ENCODE measurements around the gene SPI1.

Gene SPI1

DNA sequence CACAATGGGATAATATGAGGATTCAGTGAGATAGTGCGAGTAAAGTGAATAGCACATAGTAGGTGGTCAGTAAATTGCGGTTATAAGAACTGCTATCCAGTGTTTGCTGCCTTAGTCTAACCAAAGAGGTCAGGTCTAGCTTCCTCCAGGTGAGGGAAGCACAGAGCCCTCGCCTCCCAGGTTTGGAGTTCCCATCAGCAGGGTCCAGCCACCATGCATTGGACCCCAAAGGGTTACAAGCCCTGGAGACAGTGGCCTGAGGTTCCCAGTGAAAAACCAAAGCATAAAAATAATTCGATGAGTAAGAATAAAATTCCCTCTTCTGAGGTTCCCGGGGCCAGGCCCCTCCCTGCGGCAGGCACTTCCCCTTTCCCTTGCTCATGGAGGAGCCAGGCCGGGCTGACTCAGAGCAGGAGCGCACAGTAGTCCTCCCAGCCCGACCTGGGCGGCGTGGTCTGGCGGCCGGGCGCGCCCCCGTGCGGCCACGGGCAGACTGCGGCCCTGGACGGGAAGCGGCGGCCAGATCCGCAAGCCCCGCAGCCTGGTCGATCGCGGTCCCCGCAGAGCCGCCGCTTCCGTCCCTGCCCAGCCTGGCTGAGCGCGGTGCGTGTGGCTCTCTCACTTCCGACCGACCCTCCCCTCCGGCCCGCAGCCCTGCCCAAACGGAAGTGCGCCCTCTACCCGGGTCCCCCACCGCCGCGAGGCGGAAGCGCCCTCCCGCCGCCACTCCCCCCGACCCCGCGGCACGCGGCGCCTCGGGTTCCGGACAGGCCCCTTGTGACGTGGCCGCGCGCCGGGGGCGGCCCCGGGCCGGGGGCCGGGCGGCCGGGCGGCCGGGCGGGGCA is 29.6 kb upstream of the SPI1 start, which contains the start of gene SLC39A13:
SLC39A13 (plus strand) TSS at position 845 of the 845 bp plus-strand sequence. CDS start 1,505 bp downstream, outside the sequence.
- H3K4me3 ChIP-seq (ENCODE audit: low read length) = peak within 1 kb of the TSS; percentile 82
- DNase-seq (ENCODE audit: low read depth, low spot score) = peak; percentile 79

DNA sequence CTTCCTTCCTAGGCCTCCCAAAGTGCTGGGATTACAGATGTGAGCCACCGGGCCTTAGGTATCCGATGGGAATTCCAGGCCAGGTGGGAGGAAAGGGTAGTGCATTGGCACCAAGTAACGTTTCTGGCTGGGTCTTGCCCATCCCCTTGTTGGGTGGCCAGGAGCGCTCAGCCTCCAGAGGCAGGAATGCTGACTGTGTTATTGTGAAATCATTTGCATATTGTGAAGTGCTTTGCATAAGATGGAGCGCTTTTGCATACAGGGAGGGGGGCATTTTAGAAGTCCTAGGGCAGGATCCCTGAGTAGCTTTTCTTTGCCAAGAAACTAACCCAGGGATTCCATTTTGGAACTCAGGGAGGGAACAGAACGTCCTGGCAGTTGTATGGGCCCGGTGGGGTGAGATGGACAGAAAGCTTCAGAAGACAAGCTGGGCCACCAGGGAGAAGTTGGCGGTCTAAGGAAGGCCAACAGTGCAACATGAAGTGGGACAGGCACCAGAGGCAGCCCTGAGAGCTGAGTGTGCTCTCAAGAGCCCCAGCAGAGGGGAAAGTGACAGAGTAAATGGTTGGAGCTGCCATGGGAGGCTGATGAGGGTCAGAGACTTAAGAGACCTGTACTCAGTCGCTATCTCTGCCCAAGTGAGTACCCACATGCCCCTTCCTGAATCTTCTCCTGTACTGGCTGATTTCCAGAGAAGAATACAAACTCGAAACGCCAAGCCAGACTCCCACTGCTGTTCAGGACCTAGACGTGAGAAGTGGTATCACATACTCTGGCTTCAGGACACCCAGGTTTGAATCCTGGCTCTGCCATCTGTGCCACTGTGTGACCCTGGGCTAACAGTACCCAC is 28.8 kb upstream of the SPI1 start:
- DNase-seq (ENCODE audit: low read depth, low spot score) = no peak
- peak overlapping the region; percentile 82 for H3K4me3 ChIP-seq (ENCODE audit: low read length)

DNA sequence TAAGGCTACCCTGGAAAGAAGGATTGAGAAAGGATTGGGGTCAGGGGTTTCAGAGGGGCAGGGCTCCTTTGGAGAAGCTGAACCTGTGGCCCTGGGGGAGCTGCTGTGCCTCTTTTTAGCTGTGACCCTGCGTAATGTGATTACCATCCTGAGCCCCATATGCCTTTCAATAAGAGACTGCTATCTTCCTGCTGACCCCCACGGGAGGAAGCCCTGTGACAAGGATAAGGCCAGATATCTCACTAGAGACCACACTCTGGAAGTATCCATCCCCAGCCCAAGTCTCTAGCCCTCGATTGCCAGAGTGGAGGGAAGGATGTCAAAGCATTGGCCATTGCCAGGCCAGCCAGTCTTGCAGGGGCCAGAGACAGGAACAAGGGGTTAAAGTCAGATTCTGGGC is 25.2 kb upstream of the SPI1 start:
- H3K4me3 ChIP-seq (ENCODE audit: low read length) = no peak overlapping the region
- no peak for DNase-seq (ENCODE audit: low read depth, low spot score)

DNA sequence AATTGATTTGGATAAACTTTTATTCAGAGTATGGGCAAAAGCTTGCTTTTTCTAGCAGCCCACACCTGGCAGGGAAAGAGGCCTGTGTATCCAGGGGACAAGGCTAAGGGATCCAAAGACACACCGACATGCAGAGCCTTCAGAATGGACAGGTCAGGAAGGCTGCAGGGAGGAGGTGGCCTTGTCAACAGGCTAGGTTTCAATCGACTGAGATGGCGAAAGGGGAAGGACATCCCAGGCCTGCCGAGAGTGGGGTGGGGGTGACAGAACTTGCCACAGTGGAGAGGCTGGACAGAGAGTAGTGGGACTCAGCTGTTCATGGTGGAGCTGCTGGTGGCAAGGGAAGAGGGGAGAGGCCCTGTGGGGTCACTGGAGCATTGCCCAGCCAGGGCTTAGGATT is 24.8 kb upstream of the SPI1 start:
- H3K4me3 ChIP-seq (ENCODE audit: low read length) = no peak overlapping the region
- no peak for DNase-seq (ENCODE audit: low read depth, low spot score)

DNA sequence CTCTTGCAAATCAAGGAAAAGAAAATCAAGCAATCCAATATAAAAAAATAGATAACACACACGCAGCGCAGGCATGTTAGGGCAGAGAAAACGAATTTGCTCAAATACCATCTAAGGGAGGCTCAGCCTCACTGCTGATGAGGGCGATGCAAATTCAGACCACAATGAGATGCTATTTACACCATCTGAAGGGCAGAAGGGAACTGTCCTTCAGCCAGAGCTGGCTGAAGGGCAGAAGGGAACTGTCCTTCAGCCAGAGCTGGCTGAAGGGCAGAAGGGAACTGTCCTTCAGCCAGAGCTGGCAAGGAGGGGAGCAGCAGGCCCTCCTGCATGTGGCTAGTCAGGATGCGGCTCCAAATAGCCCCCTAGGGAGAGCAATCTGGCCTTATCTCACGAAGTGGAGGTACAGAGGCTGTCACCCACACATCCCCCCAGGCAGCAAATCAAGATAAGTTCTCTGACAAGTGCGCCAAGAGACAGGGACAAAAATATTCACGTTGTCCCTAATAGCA is 22.5 kb upstream of the SPI1 start:
- no peak for DNase-seq (ENCODE audit: low read depth, low spot score)
- H3K4me3 ChIP-seq (ENCODE audit: low read length) = no peak overlapping the region

DNA sequence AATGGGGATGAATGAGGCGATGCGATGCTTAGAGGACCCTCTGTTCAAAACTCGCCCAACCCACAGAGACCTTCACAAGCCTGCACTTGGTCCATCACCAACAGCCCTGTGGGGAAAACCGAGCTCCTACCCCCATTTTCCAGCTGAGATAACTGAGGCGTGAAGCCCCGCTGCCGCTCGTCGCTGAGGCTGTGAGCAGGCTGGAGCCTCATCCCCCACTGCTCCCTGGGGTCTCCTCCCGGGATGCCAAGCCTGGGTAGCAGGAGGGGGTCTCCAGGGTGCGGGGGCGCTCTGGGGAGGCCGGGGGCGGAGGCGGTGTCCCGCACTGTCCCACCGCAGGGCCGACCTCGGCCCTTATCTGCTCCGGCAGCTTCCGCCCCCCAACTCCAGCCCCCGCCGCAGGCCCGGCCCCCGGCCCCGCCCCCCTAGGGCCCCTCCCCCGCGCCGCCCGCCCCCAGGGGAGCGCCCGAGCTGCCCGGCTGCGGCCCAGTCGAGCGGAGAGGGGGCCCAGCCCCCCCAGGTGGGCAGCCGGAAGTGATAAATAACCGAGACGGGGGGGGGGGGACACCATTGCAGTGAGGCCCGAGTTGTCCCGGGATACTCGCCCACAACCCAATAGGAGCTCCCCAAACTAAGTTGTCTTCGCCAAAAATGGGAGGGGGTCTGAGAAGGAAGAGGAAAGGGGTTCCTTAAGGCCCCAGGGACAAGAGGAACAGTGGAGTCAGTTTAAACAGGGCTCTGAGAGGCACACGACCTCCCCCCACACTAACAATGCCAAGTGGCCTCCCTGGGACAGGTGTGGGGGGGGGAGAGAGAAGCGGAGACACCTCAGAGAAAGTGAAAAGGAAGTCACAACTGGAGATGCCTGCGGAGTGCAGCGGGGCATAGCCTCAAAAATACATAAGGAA is 21.8 kb upstream of the SPI1 start:
- DNase-seq (ENCODE audit: low read depth, low spot score) = peak; percentile 15
- H3K4me3 ChIP-seq (ENCODE audit: low read length) = peak overlapping the region; percentile 67

DNA sequence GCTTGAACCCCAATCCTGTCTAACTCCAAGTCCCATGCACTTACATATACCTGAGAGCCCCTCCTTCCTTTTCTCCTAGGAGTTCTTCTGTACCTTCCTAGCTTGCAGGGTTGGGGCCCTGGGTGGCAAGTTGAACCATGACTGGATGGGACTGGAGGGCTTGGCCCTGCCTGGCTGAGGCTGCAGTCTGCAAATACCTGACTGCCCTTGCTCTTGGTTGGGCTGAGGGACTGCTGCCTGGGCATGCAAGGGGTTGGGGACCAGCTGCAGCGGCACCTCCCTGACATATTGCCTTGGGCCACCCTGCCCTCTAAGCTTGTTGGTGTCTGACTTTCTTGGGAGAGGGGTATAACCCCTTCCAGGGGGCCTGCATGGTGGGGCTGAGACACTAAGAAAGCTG is 20.2 kb upstream of the SPI1 start:
- H3K4me3 ChIP-seq (ENCODE audit: low read length) = no peak overlapping the region
- no peak for DNase-seq (ENCODE audit: low read depth, low spot score)

DNA sequence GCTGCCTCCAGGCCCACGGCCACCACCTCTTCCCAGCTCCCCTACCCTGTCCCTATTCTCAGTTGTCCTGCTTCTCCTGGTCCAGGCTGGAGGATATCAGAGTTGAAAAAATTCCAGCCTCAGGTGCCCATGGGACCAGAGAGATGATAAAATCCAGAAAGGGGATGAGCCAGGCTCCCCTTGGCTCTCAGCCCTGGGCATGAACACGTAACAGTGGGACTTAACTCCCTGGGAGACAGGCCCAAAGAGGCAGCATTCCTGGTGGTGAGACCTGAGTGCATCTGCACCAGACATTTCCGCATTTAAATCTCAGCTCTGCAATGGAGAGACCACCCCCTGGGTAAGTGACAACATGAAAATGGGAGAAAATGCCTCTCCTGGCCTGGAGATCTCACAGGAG is 19.7 kb upstream of the SPI1 start:
- no peak for DNase-seq (ENCODE audit: low read depth, low spot score)
- H3K4me3 ChIP-seq (ENCODE audit: low read length) = no peak overlapping the region

DNA sequence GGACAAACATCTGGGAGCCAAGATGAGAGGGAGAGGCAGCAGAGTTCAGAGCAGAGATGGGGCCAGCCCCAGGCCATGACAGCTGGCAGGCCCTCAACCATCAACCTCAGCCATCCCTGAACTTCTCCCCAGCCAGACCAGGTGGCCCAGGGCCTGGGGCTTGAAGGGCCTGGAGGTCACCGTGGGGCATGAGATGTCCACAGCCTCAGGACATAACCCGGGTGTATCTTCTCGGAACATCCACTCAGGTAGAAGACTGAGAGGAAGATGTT is 17.6 kb upstream of the SPI1 start:
- DNase-seq (ENCODE audit: low read depth, low spot score) = no peak
- H3K4me3 ChIP-seq (ENCODE audit: low read length) = no peak overlapping the region

DNA sequence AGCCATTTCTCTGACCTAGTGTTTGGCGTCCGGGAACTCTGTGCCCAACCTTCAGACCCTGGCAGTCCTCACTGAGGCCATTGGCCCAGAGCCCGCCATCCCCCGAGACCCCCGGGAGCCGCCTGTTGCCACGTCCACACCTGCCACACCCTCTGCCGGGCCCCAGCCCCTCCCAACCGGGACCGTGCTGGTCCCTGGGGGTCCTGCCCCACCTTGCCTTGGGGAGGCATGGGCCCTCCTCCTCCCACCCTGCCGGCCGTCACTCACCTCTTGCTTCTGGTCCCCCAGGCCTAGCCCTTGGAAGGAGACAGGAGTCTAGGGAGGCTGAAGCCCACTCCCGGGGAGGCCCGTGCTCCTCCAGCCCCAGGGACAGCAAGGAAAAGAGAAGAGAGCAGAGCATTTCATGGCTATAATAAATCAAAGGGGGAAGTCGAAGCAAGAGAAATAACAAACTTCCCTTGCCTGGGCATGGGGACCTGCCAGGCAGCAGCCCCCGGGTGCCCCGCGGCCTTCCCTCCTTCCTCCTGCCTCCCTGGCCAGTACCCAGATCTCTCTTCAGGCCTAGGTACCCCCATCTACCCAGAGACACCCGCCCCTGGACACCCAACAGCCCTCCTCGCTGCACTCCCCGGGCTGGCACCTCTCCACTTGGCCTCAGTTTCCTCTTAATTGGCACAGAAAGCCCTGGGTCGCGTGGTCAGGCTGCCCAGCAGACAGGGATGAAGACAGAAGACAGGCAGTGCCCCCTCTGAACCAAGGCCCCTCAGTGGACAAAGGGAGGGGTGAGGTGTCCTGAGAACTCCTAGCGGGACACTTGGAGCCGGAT is 17.1 kb upstream of the SPI1 start:
- no peak overlapping the region for H3K4me3 ChIP-seq (ENCODE audit: low read length)
- no peak for DNase-seq (ENCODE audit: low read depth, low spot score)

DNA sequence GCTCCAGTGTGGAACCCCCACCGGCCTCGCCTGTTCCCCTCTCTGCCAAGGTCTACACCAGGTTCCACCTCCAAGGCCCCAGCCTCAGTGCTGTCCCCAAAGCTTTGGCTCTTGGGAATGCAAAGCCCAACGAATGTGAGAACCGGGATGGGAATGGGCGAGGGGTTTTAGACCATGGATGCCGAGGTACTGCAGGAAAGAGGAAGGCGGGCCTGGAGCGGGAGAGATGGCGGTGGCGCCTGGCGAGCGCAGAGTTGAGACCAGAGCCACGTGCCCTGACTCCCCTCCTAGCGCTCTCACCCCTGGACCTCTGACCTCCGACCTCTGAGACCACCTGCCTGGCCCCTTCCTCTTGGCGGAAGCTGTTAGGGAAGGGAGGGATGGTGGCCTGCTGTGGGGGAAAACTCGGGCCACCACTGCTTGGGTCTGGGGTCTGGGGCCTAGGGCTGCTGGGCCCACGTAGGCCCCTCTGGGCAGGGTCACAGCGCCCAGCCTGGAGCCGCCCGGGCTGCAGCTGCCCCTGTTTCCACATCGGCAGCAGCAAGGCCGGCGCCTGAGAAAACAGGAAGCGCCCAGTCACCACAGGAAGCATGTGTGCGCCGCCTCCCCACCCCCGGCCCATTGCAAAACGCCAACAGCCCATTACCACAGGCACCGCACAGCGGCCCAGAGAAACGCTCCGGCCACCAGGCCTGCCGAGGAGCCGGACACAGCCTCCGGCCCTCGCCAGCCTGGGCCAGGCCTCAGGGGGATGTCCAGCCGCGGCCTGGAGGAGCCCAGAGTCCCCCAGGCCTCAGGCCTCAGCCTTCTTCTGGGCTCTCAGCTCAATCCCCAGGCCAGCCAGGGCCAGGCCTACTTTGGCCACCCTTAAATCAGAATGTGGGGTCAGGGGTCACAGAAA is 16.2 kb upstream of the SPI1 start:
- peak; percentile 44 for DNase-seq (ENCODE audit: low read depth, low spot score)

DNA sequence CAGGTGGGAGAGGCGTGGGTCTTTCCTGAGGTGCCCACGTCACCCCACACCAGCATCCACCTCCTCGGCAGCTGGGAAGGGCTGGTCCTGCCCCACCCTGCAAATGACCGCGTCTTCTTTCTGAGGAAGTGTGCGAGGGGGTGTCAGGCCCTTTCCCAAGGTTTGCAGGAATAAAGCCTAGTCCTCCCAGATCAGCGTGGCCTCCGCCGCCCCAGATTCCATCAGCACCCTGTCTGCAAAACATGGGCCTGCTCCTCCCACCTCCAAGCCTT is 15.6 kb upstream of the SPI1 start:
- no peak overlapping the region for H3K4me3 ChIP-seq (ENCODE audit: low read length)
- DNase-seq (ENCODE audit: low read depth, low spot score) = no peak

More for the DNA sequence above, 16.2 kb upstream of the SPI1 start:
- H3K4me3 ChIP-seq (ENCODE audit: low read length) = peak overlapping the region; percentile 24

DNA sequence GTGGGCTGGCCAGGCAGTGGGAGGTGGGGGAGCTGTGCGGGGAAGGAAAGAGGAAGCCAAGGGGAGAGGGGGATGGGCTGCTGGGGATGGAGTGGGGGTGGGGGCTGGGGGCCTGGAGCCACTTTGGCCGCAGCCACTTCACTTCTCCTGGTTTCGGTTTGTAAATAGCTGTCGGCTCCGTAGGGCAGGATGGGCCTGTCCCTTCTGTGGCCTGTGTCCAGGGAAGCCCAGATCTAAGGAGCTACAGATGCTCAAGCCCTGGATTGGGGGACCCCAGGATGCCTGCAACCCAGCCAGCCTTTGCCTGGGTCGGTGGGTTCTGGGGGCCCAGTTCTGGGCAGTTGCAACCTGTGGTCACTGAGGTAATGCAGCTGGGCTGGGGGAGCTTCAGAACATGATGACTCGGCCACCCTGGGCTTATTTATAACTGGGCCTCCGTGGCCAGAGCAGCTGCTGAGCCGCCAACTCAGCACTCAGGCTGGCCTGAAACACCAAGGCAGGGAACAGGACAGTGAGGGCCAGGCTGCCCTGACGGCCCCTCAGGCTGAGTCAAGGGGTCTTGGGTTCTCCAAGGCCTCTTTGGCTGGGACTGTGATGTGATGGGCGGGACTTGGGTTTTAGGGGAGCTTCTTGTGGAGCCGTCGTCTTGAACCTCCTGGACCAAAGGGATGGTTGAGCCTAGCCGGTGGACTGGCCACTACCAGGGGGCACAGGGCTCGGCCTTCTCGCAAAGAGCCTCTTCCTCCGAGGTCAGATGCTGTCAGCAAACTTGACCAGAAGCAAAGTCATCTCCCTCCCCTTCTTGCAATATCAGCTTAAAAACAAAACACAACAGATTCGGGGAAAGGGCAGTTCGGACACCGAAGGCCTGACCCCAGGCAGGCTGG is 15.1 kb upstream of the SPI1 start:
- no peak for DNase-seq (ENCODE audit: low read depth, low spot score)
- H3K4me3 ChIP-seq (ENCODE audit: low read length) = no peak overlapping the region

DNA sequence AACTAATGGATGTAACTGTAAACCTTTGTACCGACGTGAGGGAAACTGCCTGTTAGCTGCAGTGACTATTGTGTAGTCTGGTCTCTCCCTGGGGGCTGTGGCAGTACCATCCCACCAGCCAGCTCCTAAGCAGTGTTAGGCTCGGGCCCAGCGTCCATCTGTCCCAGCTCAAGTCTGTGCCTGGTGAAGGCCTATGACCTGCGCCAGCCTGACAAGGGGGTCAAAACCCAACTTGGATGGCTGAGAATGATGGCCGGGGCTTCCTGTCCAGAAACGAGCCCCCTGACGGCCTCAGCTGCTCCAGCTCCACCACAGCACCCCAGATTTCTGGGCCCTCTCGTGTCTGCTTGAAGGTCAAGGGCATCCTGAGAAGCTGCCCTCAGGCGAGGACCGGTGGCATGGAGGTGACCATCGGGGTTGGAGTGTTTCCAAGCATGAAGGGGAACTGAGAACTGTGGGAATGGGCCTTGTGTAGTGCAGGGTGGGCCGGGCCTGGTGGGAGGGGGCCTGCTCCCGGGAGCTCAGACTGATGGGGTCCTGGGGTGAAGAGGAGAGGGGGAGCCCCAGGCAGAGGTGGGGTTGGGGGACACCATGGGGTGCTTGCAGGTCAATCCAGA is 14.3 kb upstream of the SPI1 start:
- H3K4me3 ChIP-seq (ENCODE audit: low read length) = no peak overlapping the region
- no peak for DNase-seq (ENCODE audit: low read depth, low spot score)

DNA sequence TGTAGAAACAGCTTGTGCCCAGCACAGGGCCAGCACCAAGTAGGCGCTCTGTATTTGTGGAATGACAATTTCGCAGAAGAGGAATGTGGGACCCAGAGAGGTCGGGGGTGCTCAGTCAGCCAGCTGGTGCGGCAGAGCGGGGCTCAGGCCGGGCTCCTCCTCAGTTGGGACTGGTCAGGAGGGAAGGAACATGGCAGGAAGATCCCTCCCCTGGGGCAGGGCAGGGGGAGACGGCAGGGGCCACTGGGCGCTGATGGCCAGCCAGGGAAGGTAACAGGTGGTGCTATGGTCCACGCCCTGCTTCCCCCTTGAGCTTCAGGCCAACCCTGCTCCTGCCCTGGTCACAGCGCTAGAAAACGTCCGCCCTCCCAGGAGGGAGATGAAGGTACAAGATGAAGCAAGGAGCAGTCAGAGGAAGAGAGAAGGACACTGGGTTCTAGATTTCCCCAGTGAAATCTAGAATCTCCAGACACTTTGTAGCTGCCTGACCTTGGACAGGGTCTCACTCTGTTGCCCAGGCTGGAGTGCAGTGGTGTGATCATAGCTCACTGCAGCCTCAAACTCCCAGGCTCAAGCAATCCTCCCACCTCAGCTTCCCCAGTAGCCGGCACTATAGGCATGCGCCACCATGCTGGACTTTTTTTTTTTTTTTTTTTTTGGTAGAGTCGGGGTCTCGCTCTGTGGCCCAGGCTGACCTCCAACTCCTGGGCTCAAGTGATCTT is 13.5 kb upstream of the SPI1 start:
- H3K4me3 ChIP-seq (ENCODE audit: low read length) = no peak overlapping the region
- no peak for DNase-seq (ENCODE audit: low read depth, low spot score)

DNA sequence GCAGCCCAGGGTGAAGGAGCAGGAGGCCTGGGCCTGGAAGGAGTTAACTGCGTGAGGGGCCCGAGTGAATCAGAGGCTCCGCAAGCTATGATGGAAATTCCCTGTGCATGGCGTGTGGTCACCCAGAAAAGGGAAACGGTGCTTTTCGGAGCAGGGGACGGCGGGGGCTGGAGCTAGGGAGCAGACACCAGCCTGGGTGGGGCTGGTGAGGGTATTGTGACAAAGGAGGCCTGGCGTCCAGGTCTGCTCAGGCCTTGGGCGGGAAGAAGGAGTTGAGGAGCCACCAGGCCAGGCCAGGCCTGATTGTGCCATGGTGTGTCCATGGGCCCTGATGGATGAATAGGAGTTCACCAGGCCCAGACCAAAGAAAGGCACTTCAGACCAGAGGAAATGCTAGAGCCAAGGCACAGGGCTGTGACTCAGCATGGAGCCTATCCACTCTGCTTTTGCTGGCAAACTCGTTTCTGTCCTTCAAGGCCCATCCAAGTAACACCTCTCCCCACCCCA is 12.8 kb upstream of the SPI1 start:
- no peak overlapping the region for H3K4me3 ChIP-seq (ENCODE audit: low read length)
- no peak for DNase-seq (ENCODE audit: low read depth, low spot score)

Data from Jurkat, Clone E6-1 (cell line).